GM12878 (cell line): ENCODE results near the gene MRPL32. TPM values are rescaled to one million over a fixed set of nuclear protein-coding genes. Genes with fewer than 3 reads are reported as not detected.

Source experiments
- ATAC-seq: fragments of 200-7000 bp; cut with Tn5 transposase; 3 replicates; pipeline ENCODE4 v1.9.1; 2020; ENCODE audit warnings: mild to moderate bottlenecking, moderate library complexity
- BruUV-seq: library from RNA; stranded (reverse); fragments of 400-500 nt; replicated peaks from 2 replicates; lab custom pipeline; 2021; lab: Mats Ljungman, UMichigan
- CTCF ChIA-PET: fragments of 300-600 bp; sonication (Branson Sonifier 250); formaldehyde crosslinking; extraction: SDS; loops from one replicate; lab custom pipeline; 2021; ENCODE audit warnings: inconsistent platforms; lab: Yijun Ruan, JAX
- POLR2A ChIA-PET: fragments of 350-600 bp; formaldehyde crosslinking; extraction: SDS; loops from one replicate; lab custom pipeline; 2021; ENCODE audit warnings: inconsistent platforms; lab: Charles Lee
- RAD21 ChIA-PET: fragments of 300-600 bp; sonication (Branson Sonifier 250); formaldehyde crosslinking; loops from one replicate; lab custom pipeline; 2023; ENCODE audit warnings: antibody characterized with exemption; ENCODE audit not compliant: unreplicated experiment; lab: Charles Lee
- SMC1A ChIA-PET: fragments of 300-600 bp; sonication (Branson Sonifier 250); formaldehyde crosslinking; loops from one replicate; lab custom pipeline; 2023; ENCODE audit not compliant: unreplicated experiment, uncharacterized antibody; lab: Charles Lee
- DNase-seq: peaks from one replicate; pipeline ENCODE4 v3.0.0-alpha.2; 2011; ENCODE audit warnings: low read depth, low spot score
- FAIRE-seq: peaks from 3 replicates; lab custom pipeline; 2011; peaks lifted over from hg19 to GRCh38; lab: Jason Lieb, UNC
- H2AFZ ChIP-seq: 2 replicates; pipeline ENCODE4 v1.6.0; 2011; ENCODE audit warnings: low read depth, low read length, control low read depth; ENCODE audit not compliant: control insufficient read depth
- H3K27ac ChIP-seq: 2 replicates; pipeline ENCODE4 v1.5.1; 2011; ENCODE audit warnings: control low read depth; ENCODE audit not compliant: control insufficient read depth, insufficient read depth
- H3K27me3 ChIP-seq, 2 experiments: replicated peaks in 1 of 2; 2 replicates each; pipeline versions ENCODE4 v1.6.0 to v1.6.1; 2011; ENCODE audit warnings: low read length in 1 of 2; ENCODE audit not compliant: control insufficient read depth in 2 of 2, insufficient read depth in 2 of 2
- H3K36me3 ChIP-seq, 2 experiments: 2 replicates each; pipeline ENCODE4 v1.5.1; 2011; ENCODE audit warnings: low read length in 1 of 2; ENCODE audit not compliant: control insufficient read depth in 2 of 2, insufficient read depth in 2 of 2
- H3K4me1 ChIP-seq: 2 replicates; pipeline ENCODE4 v1.6.1; 2011; ENCODE audit warnings: mild to moderate bottlenecking, low read length, moderate library complexity, mixed read lengths; ENCODE audit not compliant: control insufficient read depth, insufficient read depth
- H3K4me2 ChIP-seq: 2 replicates; pipeline ENCODE4 v1.6.0; 2011; ENCODE audit warnings: control low read depth; ENCODE audit not compliant: control insufficient read depth, insufficient read depth
- H3K4me3 ChIP-seq: fragments of 200-600 bp; sonication (generic); 2 replicates; pipeline ENCODE4 v1.5.1; 2016
- H3K79me2 ChIP-seq: 2 replicates; pipeline ENCODE4 v1.6.0; 2011; ENCODE audit warnings: low read length; ENCODE audit not compliant: control insufficient read depth, insufficient read depth
- H3K9ac ChIP-seq: 2 replicates; pipeline ENCODE4 v1.8.0; 2011; ENCODE audit warnings: low read length, control low read depth, mixed read lengths; ENCODE audit not compliant: control insufficient read depth, insufficient read depth
- H3K9me3 ChIP-seq: replicated peaks from 3 replicates; pipeline ENCODE4 v1.5.1; 2011; ENCODE audit warnings: mild to moderate bottlenecking, low read length; ENCODE audit not compliant: control insufficient read depth, insufficient read depth
- H4K20me1 ChIP-seq: 2 replicates; pipeline ENCODE4 v1.6.0; 2011; ENCODE audit not compliant: control insufficient read depth, insufficient read depth
- ASH2L ChIP-seq: fragments of 300-600, 200-600 bp; sonication (generic); IDR thresholded peaks from 2 replicates; pipeline ENCODE4 v1.6.1; 2017; ENCODE audit warnings: low read depth, mild to moderate bottlenecking, borderline replicate concordance
- ATF7 ChIP-seq: fragments of 450-650 bp; IDR thresholded peaks from 2 replicates; pipeline ENCODE4 v1.6.1; 2016; ENCODE audit warnings: low read depth, mild to moderate bottlenecking
- CHD1 ChIP-seq: IDR thresholded peaks from 2 replicates; pipeline ENCODE4 v1.6.1; 2012; ENCODE audit warnings: low read depth, low read length, improper control_type of control experiment
- FOS ChIP-seq: IDR thresholded peaks from 3 replicates; pipeline ENCODE4 v1.6.1; 2011; ENCODE audit warnings: borderline replicate concordance; ENCODE audit not compliant: insufficient read length; ENCODE audit errors: extremely low read depth
- FOXK2 ChIP-seq: fragments of 450-650 bp; IDR thresholded peaks from 2 replicates; pipeline ENCODE4 v1.6.1; 2017; ENCODE audit warnings: mild to moderate bottlenecking, moderate library complexity
- HDAC2 ChIP-seq: fragments of 200-600 bp; sonication (generic); IDR thresholded peaks from 2 replicates; pipeline ENCODE4 v1.6.1; 2017
- NFIC ChIP-seq: IDR thresholded peaks from 2 replicates; pipeline ENCODE4 v1.6.1; 2012; ENCODE audit warnings: low read depth, mild to moderate bottlenecking, inconsistent platforms, low read length, moderate library complexity
- SMAD1 ChIP-seq: fragments of 450-650 bp; IDR thresholded peaks from 2 replicates; pipeline ENCODE4 v1.6.1; 2018; ENCODE audit warnings: mild to moderate bottlenecking, low read depth; ENCODE audit not compliant: partially characterized antibody
- STAT1 ChIP-seq: fragments of 450-650 bp; conservative IDR thresholded peaks from 2 replicates; pipeline ENCODE4 v1.6.1; 2014; ENCODE audit warnings: antibody characterized with exemption, mild to moderate bottlenecking
- STAT3 ChIP-seq: IDR thresholded peaks from 2 replicates; pipeline ENCODE4 v1.6.1; 2011; ENCODE audit warnings: low read depth, low read length, improper control_type of control experiment
- SUPT20H ChIP-seq: IDR thresholded peaks from 2 replicates; pipeline ENCODE4 v1.6.1; 2011; ENCODE audit warnings: low read depth, mild to moderate bottlenecking, low read length, moderate library complexity, borderline replicate concordance; ENCODE audit not compliant: control insufficient read depth
- TBL1XR1 ChIP-seq: IDR thresholded peaks from 2 replicates; pipeline ENCODE4 v1.6.1; 2012; ENCODE audit warnings: low read depth, low read length, improper control_type of control experiment
- ZNF274 ChIP-seq: IDR thresholded peaks from one replicate; pipeline ENCODE4 v1.8.0; 2011; ENCODE audit not compliant: insufficient read length, insufficient read depth
- WGBS: methylation state at CpG from one replicate; pipeline ENCODE4 v1.1.6; 2016; ENCODE audit warnings: low lambda C conversion rate; ENCODE audit not compliant: insufficient replicate concordance, insufficient coverage; ENCODE audit errors: missing lambda C conversion rate; 5-methylcytosine and 5-hydroxymethylcytosine counted together
- in situ Hi-C: fragments of 300-500 bp; cut with MboI; formaldehyde crosslinking; loops from 9 replicates; pipeline ENCODE4 v1.14.3; 2018; ENCODE audit warnings: mixed read lengths
- intact Hi-C: fragments of 100-400 bp; cut with micrococcal nuclease; formaldehyde crosslinking; loops from one replicate; pipeline ENCODE4 v1.14.2; 2022; ENCODE audit not compliant: unreplicated experiment
- polyA plus RNA-seq, 11 experiments: library from polyadenylated mRNA; depleted of rRNA in 4 of 11; unstranded in 6 of 11; stranded (reverse) in 5 of 11; fragments of >200 nt; fragmentation: Nextera tagmentation in 4 of 11; fragmentation: Illumina TruSeq in 1 of 11; extraction: Ambion mirVana in 4 of 11; extraction: Trizol in 1 of 11; gene quantifications; 1 replicate in 1 of 11; 2 replicates in 10 of 11; pipeline versions ENCODE4 v1.2.1 to v1.2.3, GENCODE V29; 2011 to 2016; ENCODE audit warnings: inconsistent platforms in 2 of 11, missing spikeins in 2 of 11, low read depth in 1 of 11
- total RNA-seq, 4 experiments: library from RNA; depleted of rRNA in 3 of 4; stranded (reverse); fragments of >200 nt in 3 of 4; fragmentation: Illumina TruSeq in 1 of 4; extraction: Trizol in 1 of 4; gene quantifications; 2 replicates each; pipeline versions ENCODE4 v1.2.1 to v1.2.3, GENCODE V29; 2013 to 2021
- TF ChIP-seq, protein P1 (sequence below): fragments of 450-650 bp; IDR thresholded peaks from 2 replicates; pipeline ENCODE4 v1.6.1; 2018; ENCODE audit warnings: mild to moderate bottlenecking, low read depth, moderate library complexity; ENCODE audit not compliant: partially characterized antibody
- TF ChIP-seq, protein P2 (sequence below): IDR thresholded peaks from 2 replicates; pipeline ENCODE4 v1.6.1; 2011; ENCODE audit warnings: borderline replicate concordance, low read depth, mild to moderate bottlenecking, moderate library complexity, mixed read lengths, low read length; ENCODE audit not compliant: insufficient read depth; ENCODE audit errors: extremely low read length

The MRPL32 gene
- total and polyA plus RNA-seq, 10 of the 15 experiments (the other 5 are each of a cell fraction or from before 2014, with no cell fraction given) = 65.3 to 339 (median 112) TPM

DNA sequence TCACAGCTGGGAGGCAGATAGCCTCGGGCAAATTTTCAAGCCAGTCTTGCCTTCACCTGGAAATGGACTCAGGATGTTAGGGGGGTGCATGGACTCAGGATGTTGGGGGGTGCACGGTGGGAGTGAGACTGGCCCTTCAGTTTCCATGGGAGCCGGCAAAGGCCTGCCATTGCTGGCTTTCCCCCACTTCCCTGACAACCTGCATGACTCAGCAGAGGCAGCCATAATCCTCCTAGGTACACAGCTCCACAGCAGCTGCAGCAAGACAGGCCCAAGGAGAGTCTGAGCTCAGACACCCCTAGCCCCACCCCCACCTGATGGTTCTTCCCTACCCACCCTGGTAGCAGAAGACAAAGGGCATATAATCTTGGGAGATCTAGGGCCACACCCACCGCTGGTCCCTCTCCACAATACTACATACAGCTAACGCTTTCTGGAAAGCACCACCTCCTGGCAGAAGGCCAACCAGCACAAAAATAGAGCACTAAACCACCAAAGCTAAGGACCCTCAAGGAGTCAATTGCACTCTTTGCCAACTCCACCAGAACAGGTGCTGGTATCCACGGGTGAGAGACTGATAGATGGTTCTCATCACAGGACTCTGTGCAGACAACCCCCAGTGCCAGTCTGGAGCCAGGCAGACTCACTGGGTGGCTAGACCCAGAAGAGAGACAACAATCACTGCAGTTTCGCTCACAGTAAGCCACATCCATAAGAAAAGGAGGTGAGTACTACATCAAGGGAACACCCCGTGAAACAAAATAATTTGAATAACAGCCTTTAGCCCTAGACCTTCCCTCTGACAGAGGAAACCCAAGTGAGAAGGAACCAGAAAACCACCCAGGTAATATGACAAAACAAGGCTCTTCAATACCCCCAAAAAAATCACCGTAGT is 38.6 kb upstream of the MRPL32 start:
- Histone ChIP-seq H3K27me3 (no peaks in the 10 kb centered on the region; a peak in 2 of 4 replicates), H3K9me3 (no peaks in the 10 kb centered on the region; the same call in 2 of the 3 replicates), H3K4me1 (no peaks in the 10 kb centered on the region; the same call in 1 of the 2 replicates), H4K20me1 (no peaks in the 10 kb centered on the region), H3K79me2 (no peaks in the 10 kb centered on the region), H3K9ac (no peak overlapping the region), H3K4me3 (no peak overlapping the region), H3K4me2 (no peak overlapping the region), H3K27ac (no peak overlapping the region), H3K36me3 (no peaks in the 10 kb centered on the region), H2AFZ (no peak overlapping the region)
- ChIA-PET RAD21 (no interaction called here), CTCF (no interaction called here), SMC1A (no interaction called here), POLR2A (no interaction called here)
- intact Hi-C loops = no loop called here
- FAIRE-seq (no peak), DNase-seq (no peak), ATAC-seq (no peak)
- in situ Hi-C loops = no loop called here
- WGBS = 43% methylated on average over 9 of the region's 9 CpGs
- no peak for TF ChIP-seq ASH2L
- TF ChIP-seq FOS = no peak
- TF ChIP-seq STAT1 = no peak
- TF ChIP-seq TBL1XR1 = no peak
- BruUV-seq = no TSS peak

DNA sequence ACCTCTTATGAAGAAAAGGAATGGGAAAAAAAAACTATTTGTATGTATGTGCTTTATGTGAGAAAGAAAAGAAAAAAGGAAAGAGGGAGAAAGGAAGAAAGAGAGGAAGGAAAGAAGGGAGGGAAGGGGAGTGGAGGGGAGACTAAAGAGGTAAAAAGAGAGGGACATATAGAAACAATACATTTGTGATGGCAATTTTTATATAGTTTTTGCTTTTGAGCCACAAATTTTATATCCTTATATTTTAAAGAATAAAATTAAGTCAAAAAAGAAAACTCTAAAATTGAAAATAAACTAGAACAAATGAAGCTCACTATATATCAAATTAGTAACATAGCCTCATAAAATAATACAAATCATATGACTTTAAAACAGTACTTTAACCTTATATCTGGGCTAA is 31.3 kb upstream of the MRPL32 start:
- SMC1A ChIA-PET = no interaction called here
- no TSS peak for BruUV-seq
- POLR2A ChIA-PET = no interaction called here
- Histone ChIP-seq H3K27ac (no peak overlapping the region), H3K9ac (no peak overlapping the region), H2AFZ (no peak overlapping the region), H3K36me3 (no peaks in the 10 kb centered on the region), H3K9me3 (no peaks in the 10 kb centered on the region), H4K20me1 (no peaks in the 10 kb centered on the region), H3K4me2 (no peak overlapping the region), H3K4me3 (no peak overlapping the region), H3K79me2 (no peaks in the 10 kb centered on the region), H3K27me3 (no peaks in the 10 kb centered on the region; a peak in 1 of 4 replicates), H3K4me1 (no peaks in the 10 kb centered on the region)
- CTCF ChIA-PET = interaction anchor here (0.8 to 1.1 kb wide), 2 partner anchors 14 to 960 kb away, joined by 3 to 5 read pairs; no protein-coding TSS in a partner anchor
- no peak for DNase-seq
- RAD21 ChIA-PET = no interaction called here
- FAIRE-seq = no peak
- in situ Hi-C loops = no loop called here
- intact Hi-C loops = no loop called here
- no peak for ATAC-seq
- TF ChIP-seq STAT3 = no peak
- no peak for TF ChIP-seq HDAC2
- TF ChIP-seq NFIC = no peak
- no peak for TF ChIP-seq ATF7
- TF ChIP-seq, protein P1, sequence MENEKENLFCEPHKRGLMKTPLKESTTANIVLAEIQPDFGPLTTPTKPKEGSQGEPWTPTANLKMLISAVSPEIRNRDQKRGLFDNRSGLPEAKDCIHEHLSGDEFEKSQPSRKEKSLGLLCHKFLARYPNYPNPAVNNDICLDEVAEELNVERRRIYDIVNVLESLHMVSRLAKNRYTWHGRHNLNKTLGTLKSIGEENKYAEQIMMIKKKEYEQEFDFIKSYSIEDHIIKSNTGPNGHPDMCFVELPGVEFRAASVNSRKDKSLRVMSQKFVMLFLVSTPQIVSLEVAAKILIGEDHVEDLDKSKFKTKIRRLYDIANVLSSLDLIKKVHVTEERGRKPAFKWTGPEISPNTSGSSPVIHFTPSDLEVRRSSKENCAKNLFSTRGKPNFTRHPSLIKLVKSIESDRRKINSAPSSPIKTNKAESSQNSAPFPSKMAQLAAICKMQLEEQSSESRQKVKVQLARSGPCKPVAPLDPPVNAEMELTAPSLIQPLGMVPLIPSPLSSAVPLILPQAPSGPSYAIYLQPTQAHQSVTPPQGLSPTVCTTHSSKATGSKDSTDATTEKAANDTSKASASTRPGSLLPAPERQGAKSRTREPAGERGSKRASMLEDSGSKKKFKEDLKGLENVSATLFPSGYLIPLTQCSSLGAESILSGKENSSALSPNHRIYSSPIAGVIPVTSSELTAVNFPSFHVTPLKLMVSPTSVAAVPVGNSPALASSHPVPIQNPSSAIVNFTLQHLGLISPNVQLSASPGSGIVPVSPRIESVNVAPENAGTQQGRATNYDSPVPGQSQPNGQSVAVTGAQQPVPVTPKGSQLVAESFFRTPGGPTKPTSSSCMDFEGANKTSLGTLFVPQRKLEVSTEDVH = no peak
- no peak for TF ChIP-seq ZNF274
- TF ChIP-seq SMAD1 = no peak
- TF ChIP-seq FOXK2 = no peak
- TF ChIP-seq, protein P2, sequence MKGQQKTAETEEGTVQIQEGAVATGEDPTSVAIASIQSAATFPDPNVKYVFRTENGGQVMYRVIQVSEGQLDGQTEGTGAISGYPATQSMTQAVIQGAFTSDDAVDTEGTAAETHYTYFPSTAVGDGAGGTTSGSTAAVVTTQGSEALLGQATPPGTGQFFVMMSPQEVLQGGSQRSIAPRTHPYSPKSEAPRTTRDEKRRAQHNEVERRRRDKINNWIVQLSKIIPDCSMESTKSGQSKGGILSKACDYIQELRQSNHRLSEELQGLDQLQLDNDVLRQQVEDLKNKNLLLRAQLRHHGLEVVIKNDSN = no peak
- no peak for TF ChIP-seq CHD1
- no peak for TF ChIP-seq SUPT20H
